HG03280 (cell line): ENCODE measurements around the gene TRMT11.
"Not testable (repeated sequence)": the region's sequence is repeated elsewhere in the genome, so short reads cannot be mapped to it uniquely, and the experiment has no call there.

Experiments
- ATAC-seq: cut with Tn5 transposase; IDR thresholded peaks from one replicate; pipeline ENCODE4 v1.9.1; 2021; ENCODE audit warnings: mild to moderate bottlenecking, moderate library complexity; ENCODE audit not compliant: unreplicated experiment

TRMT11 gene

GRCh38 chr6:125956506-125957390 lies 29.6 kb upstream of the TRMT11 start, which contains the start of gene HINT3:
Gene HINT3 (plus strand): TSS chr6:125956770. CDS start chr6:125956978, 208 bp downstream.
- peak; percentile 95 for ATAC-seq

- ATAC-seq, result no peak
Observed at GRCh38 chr6:125957391-125957693, 29.0 kb upstream of the TRMT11 start.

- no peak for ATAC-seq
Observed at GRCh38 chr6:125957845-125958244, 28.5 kb upstream of the TRMT11 start.

GRCh38 chr6:125959041-125959440 lies 27.3 kb upstream of the TRMT11 start:
- no peak for ATAC-seq

GRCh38 chr6:125961117-125961516 lies 25.2 kb upstream of the TRMT11 start:
- no peak for ATAC-seq

GRCh38 chr6:125962900-125963497 lies 23.3 kb upstream of the TRMT11 start:
- ATAC-seq, result no peak

GRCh38 chr6:125963817-125964216 lies 22.5 kb upstream of the TRMT11 start:
- ATAC-seq, result no peak

- ATAC-seq, result no peak
Observed at GRCh38 chr6:125966569-125966968, 19.8 kb upstream of the TRMT11 start.

GRCh38 chr6:125968493-125968892 lies 17.8 kb upstream of the TRMT11 start:
- no peak for ATAC-seq

- ATAC-seq, result no peak
Observed at GRCh38 chr6:125970760-125971159, 15.6 kb upstream of the TRMT11 start.

- not testable (repeated sequence) for ATAC-seq
Observed at GRCh38 chr6:125972478-125972877, 13.9 kb upstream of the TRMT11 start.

GRCh38 chr6:125974214-125974866 lies 12.0 kb upstream of the TRMT11 start:
- ATAC-seq, result peak; percentile 84

GRCh38 chr6:125979101-125979500 lies 7.2 kb upstream of the TRMT11 start:
- no peak for ATAC-seq

GRCh38 chr6:125981571-125982185 lies 4.7 kb upstream of the TRMT11 start:
- ATAC-seq, result no peak

GRCh38 chr6:125983246-125983945 lies 2.9 kb upstream of the TRMT11 start:
- ATAC-seq, result no peak

- ATAC-seq, result no peak
Observed at GRCh38 chr6:125984311-125984710, 2.0 kb upstream of the TRMT11 start.

- ATAC-seq, result no peak
Observed at GRCh38 chr6:125985522-125985921, 818 bp upstream of the TRMT11 start.

- no peak for ATAC-seq
Observed at GRCh38 chr6:125985979-125986300, 400 bp upstream of the TRMT11 start.

GRCh38 chr6:125987026-125987617 lies 782 bp downstream of the TRMT11 start:
- peak; percentile 36 for ATAC-seq

GRCh38 chr6:125988280-125988679 lies 1.9 kb downstream of the TRMT11 start:
- ATAC-seq, result no peak

GRCh38 chr6:125989631-125990030 lies 3.3 kb downstream of the TRMT11 start:
- no peak for ATAC-seq
